ENCODE data around the gene PSMC3. TPM values are rescaled to one million over a fixed set of nuclear protein-coding genes. Genes with fewer than 3 reads are reported as not detected.
A peak's percentile ranks its signal among the peaks of the same experiment; 100 is the strongest.

Gene PSMC3
- total RNA-seq, 1 donor from 2014 or later, result 79.9 TPM

GRCh38 chr11:47376525-47377371, 49.5 kb downstream of the PSMC3 start:
- no peak for DNase-seq (ENCODE audit: low spot score)

- DNase-seq (ENCODE audit: low spot score), result no peak
Measured at GRCh38 chr11:47376107-47376524, 50.1 kb downstream of the PSMC3 start.

- no peak for DNase-seq (ENCODE audit: low spot score)
Measured at GRCh38 chr11:47375546-47376085, 50.6 kb downstream of the PSMC3 start.

- no peak for DNase-seq (ENCODE audit: low spot score)
Measured at GRCh38 chr11:47375020-47375419, 51.2 kb downstream of the PSMC3 start.

- DNase-seq (ENCODE audit: low spot score), result no peak
Measured at GRCh38 chr11:47374720-47375019, 51.6 kb downstream of the PSMC3 start.

GRCh38 chr11:47373876-47374719, 52.1 kb downstream of the PSMC3 start:
- peak; percentile 69 for DNase-seq (ENCODE audit: low spot score)

- DNase-seq (ENCODE audit: low spot score), result no peak
Measured at GRCh38 chr11:47372422-47372821, 53.8 kb downstream of the PSMC3 start.

- DNase-seq (ENCODE audit: low spot score), result no peak
Measured at GRCh38 chr11:47369676-47370075, 56.6 kb downstream of the PSMC3 start.

Other genes with a start within 250 kb of the PSMC3 start
- 72.5 TPM for gene ARFGAP2, start 249.6 kb downstream of the PSMC3 start, total RNA-seq (ENCODE audit: insufficient read depth, low replicate concordance)
- gene PACSIN3, start 240.0 kb downstream of the PSMC3 start, total RNA-seq (ENCODE audit: insufficient read depth, low replicate concordance), result 23.4 TPM
- 20.7 TPM for gene DDB2, start 211.5 kb downstream of the PSMC3 start, total RNA-seq (ENCODE audit: insufficient read depth, low replicate concordance)
- gene ACP2, start 177.6 kb downstream of the PSMC3 start, total RNA-seq (ENCODE audit: insufficient read depth, low replicate concordance), result 77.3 TPM
- 18.5 TPM for gene NR1H3, start 168.4 kb downstream of the PSMC3 start, total RNA-seq (ENCODE audit: insufficient read depth, low replicate concordance)
- 25.3 TPM for gene MADD, start 156.3 kb downstream of the PSMC3 start, total RNA-seq (ENCODE audit: insufficient read depth, low replicate concordance)
- gene MYBPC3, start 73.7 kb downstream of the PSMC3 start, total RNA-seq (ENCODE audit: insufficient read depth, low replicate concordance), result 1.2 TPM
- gene SPI1, start 47.9 kb downstream of the PSMC3 start, total RNA-seq (ENCODE audit: insufficient read depth, low replicate concordance), result 8.2 TPM
- 74.6 TPM for gene SLC39A13, start 17.8 kb downstream of the PSMC3 start, total RNA-seq (ENCODE audit: insufficient read depth, low replicate concordance)
- 0.96 TPM for gene RAPSN, start 22.7 kb upstream of the PSMC3 start, total RNA-seq (ENCODE audit: insufficient read depth, low replicate concordance)
- 120 TPM for gene CELF1, start 126.7 kb upstream of the PSMC3 start, total RNA-seq (ENCODE audit: insufficient read depth, low replicate concordance)
- gene PTPMT1, start 139.2 kb upstream of the PSMC3 start, total RNA-seq (ENCODE audit: insufficient read depth, low replicate concordance), result 26.7 TPM
- 11.3 TPM for gene KBTBD4, start 152.5 kb upstream of the PSMC3 start, total RNA-seq (ENCODE audit: insufficient read depth, low replicate concordance)
- gene NDUFS3, start 152.6 kb upstream of the PSMC3 start, total RNA-seq (ENCODE audit: insufficient read depth, low replicate concordance), result 40.2 TPM
- gene FAM180B, start 160.2 kb upstream of the PSMC3 start, total RNA-seq (ENCODE audit: insufficient read depth, low replicate concordance), result not detected
- gene C1QTNF4, start 168.0 kb upstream of the PSMC3 start, total RNA-seq (ENCODE audit: insufficient read depth, low replicate concordance), result 4.3 TPM
- 39.7 TPM for gene MTCH2, start 216.1 kb upstream of the PSMC3 start, total RNA-seq (ENCODE audit: insufficient read depth, low replicate concordance)

Data from umbilical cord (tissue), 2 donors.